Uterus (tissue), 2 donors: ENCODE measurements around the gene ZNF574.

Experiments used
- POLR2A ChIP-seq, 2 donors: fragments of 450-650 bp; IDR thresholded peaks; one replicate each; pipeline ENCODE4 v1.6.1; 2016; ENCODE audit warnings: antibody characterized with exemption in 2 of 2, mild to moderate bottlenecking in 1 of 2, moderate library complexity in 1 of 2
- TF ChIP-seq, protein P1 (sequence below), 4 experiments: fragments of 200-600 bp in 2 of 4; fragments of 450-650 bp in 2 of 4; sonication (generic) in 2 of 4; IDR thresholded peaks; one replicate each; pipeline ENCODE4 v1.5.1; 2016 to 2019; ENCODE audit warnings: antibody characterized with exemption in 4 of 4, mild to moderate bottlenecking in 2 of 4, moderate library complexity in 1 of 4

DNA sequence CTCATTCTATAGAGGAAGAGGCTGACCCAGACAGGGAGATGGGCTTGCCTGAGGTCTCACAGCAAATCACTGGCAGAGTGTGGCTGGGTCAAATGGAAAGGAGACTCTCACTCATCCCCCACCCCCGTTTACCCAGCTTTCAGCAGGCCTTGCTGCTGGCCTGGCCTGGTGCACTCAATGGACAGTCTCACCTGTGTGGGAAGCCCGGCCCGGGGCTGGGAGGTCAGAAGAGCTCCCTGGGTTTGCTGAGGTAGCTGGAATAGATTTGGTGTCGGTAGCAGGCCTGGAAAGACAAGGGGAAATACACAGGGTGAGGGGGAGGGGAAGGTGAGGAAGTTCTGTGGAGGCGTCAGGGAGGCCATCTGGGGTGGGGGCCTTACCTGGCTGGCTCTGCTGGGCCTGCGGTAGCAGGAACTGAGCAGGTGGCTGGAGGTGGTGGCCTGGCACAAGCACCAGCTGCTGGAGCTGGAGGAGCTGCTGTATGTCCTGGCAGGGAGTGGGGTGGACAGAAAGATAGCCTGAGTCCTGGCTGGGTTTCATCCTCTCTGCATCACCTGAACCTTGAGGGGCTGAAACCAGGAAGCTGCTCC is 23.5 kb downstream of the ZNF574 start:
- TF ChIP-seq, protein P1, sequence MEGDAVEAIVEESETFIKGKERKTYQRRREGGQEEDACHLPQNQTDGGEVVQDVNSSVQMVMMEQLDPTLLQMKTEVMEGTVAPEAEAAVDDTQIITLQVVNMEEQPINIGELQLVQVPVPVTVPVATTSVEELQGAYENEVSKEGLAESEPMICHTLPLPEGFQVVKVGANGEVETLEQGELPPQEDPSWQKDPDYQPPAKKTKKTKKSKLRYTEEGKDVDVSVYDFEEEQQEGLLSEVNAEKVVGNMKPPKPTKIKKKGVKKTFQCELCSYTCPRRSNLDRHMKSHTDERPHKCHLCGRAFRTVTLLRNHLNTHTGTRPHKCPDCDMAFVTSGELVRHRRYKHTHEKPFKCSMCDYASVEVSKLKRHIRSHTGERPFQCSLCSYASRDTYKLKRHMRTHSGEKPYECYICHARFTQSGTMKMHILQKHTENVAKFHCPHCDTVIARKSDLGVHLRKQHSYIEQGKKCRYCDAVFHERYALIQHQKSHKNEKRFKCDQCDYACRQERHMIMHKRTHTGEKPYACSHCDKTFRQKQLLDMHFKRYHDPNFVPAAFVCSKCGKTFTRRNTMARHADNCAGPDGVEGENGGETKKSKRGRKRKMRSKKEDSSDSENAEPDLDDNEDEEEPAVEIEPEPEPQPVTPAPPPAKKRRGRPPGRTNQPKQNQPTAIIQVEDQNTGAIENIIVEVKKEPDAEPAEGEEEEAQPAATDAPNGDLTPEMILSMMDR (IDR thresholded peaks at IDR 0.05): no peak
- TF ChIP-seq POLR2A (IDR thresholded peaks at IDR 0.05): no peak
